HG03025 (cell line): ENCODE measurements around the gene ANTXR1.

Experiments
- ATAC-seq: cut with Tn5 transposase; IDR thresholded peaks from one replicate; pipeline ENCODE4 v1.9.1; 2021; ENCODE audit warnings: mild to moderate bottlenecking, moderate library complexity; ENCODE audit not compliant: unreplicated experiment, low FRiP score

The ANTXR1 gene

DNA sequence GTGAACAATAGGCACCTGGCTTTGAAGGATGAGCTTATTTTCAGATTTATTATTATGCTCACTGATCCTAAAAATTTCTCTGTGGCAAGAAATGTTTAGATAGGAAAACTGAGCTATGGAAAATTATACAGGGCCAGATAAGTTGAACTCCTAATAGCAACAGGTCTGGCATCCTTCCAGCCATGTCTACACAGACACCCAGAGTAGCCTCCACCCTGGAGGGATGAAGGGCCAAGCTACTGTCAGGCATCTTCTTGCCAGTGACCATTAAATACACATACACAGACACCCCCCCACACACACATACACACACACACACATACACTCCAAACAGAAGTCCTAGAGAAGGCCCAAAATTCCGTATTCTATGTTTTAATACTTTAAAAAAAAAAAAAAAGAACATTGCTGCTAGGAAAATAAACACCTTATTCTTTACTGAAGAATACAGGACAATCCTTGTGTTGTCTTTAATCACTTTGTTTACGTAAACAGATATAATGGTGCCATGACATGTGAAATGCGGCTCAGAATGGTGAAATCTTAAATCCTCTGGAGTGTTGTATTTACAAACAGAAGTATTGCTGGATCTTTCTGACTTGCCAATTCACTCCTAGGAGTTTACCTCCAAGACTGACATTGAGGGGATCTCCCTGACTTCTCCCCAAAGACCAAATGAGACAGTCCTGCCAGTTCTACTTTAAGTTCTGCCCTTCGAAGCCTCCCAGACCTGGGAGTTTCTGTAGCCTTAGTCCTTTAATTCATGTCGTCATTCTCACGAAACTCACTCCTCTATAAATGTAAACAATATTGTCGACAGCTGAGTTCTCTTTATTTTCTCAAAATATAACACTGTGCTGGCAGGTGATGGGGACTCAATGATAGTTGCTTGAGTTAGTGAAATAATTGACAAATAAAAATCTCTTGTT, 163.1 kb downstream of the ANTXR1 start:
- no peak for ATAC-seq

- no peak for ATAC-seq
These were observed 164.2 kb downstream of the ANTXR1 start for GRCh38 chr2:69177063-69177771.

- ATAC-seq: no peak
These were observed 165.0 kb downstream of the ANTXR1 start for GRCh38 chr2:69177785-69178636.

DNA sequence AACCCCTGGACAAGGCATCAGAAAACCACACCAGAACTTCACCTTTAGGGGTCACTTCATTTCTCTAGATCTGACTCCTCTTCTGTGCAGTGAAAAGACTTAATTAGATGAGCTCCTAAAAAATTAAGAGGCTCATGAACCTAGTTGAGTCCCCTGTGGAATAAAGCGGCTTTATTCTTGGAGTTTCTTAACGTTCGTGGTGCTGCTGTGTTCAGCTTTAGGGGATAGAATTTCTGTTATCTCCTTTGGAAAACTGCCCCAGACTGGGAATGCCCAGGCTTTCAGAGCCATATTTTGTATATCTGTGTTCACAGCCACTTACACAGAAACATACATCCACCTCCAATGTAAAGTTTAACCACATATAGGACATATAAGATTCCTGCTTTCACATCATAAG, 165.8 kb downstream of the ANTXR1 start:
- ATAC-seq: no peak

DNA sequence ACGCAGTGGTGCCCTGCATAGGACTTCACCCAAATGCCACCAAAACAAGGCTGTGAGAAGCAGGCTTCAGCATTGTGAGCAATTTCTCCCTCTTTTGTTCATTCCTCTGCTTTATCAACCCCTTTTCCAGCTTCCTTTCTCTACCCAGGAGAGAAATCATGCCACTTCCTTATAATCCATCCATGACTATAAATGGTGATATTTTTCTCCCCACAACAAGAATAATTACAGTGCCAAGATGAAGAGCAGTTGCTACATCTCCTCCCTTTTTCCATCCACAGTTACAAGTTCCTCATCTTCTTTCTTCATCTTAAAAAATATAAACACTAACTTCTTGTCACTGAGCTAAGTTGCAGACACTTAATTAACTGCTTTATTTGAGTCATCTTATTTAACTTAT, 167.2 kb downstream of the ANTXR1 start:
- ATAC-seq: no peak

DNA sequence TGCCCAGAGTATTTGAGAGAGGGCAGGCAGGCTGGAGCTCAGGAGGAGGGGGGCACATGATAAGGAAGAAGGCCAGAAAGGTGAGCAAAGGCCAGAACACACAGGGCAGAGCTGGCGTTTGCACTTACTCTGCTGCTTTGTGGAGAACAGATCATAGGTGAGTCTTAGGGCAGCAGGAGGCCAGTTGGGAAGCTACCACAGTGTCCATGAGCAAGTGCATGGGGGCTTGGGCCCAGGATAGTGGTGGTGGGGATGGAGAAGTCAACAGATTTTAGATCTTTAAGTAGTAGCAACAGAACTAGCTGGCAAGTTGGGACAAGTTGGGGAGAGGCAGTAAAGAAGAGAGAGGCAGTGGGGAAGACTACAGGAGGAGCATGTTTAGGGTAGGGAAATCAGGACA, 168.0 kb downstream of the ANTXR1 start:
- ATAC-seq: no peak

DNA sequence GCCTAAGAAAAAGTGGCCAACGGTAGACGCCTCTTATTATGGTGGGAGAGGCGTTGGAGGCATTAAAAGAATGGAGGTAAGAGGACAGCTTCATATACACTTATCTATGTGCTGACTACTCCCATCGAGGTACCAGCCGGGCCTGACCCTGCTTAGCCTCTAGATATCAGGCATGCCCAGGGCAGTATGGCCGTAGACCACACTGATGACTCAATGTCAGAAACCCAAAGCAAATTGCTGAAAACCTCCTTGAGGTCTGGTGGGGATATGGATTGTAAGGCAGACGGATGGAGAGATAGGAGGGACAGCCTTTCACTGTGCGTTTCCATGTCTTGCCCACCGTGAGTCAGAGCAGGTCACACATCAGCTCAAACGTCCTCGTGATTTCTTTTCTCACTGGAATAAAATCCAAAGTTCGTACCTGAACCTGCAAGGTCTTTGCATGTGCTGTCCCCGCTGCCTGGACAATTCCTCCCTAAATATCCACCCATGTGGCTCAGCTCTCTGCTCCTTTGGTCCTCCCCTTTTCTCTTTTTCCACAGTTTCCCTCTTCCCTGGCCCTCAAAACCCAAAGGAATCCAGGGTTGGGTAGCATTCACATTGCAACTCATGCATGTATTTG, 168.9 kb downstream of the ANTXR1 start:
- no peak for ATAC-seq

- ATAC-seq: no peak
These were observed 170.7 kb downstream of the ANTXR1 start for GRCh38 chr2:69183659-69184058.

DNA sequence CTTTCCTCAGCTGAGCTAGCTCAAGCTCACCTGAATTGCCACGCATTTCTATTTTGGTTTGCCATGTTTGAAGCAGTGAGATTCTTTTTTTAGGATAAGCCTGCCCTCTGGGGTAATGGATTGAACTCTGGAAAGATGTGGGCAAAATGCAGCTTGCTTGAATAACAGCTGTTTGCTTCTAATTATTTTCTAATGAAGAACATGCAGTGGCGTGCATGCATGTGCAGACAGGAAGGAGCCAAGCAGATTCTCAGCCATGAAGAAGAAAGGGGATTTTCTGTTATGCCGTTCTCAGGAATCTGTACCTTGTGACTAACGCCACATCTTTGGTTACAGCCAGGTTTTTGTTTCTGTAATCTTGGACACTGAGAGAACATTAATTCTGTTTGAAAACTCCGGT, 171.2 kb downstream of the ANTXR1 start:
- no peak for ATAC-seq

DNA sequence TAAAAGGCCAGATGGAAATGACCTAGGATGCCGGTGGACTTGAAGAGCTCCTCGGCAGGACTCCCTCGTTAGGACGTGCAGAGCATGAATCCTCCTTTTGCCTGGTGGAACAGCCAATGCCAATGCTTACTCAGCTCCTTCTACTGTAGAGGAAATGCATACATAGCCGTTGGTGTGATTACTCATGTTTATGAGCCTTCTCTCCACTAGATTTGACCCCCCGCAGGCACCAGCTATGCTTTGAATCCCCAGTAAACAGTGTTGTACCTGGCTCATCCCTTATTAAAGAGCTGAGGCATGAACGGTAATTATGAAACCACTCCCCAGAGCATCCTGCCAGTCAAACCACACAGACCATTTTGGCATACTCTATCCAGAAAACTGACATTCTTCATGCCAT, 172.8 kb downstream of the ANTXR1 start:
- ATAC-seq: no peak

- no peak for ATAC-seq
These were observed 173.6 kb downstream of the ANTXR1 start for GRCh38 chr2:69186614-69187013.

GRCh38 chr2:69188182-69188900, 175.4 kb downstream of the ANTXR1 start:
- ATAC-seq: no peak

- ATAC-seq: no peak
These were observed 177.9 kb downstream of the ANTXR1 start for GRCh38 chr2:69190743-69191404.

DNA sequence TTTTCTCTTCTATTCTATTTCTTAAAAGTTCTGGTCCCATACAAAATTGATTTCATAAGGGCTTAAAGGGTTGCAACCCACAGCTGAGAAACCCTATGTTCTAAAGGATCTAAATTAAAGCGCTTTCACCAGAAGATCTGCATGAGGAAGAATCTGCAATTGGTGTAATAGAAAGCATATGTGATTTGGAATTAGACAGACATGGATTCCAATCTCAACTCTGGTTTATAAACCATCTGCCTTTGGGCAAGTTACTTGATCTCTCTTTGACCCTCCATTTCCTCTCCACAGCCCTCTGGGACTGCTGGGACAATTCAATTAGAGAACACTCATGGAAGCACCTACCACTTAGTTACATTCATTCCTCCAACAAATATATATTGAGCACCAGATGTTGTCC, 178.7 kb downstream of the ANTXR1 start:
- no peak for ATAC-seq

GRCh38 chr2:69192176-69192945, 179.4 kb downstream of the ANTXR1 start:
- no peak for ATAC-seq

DNA sequence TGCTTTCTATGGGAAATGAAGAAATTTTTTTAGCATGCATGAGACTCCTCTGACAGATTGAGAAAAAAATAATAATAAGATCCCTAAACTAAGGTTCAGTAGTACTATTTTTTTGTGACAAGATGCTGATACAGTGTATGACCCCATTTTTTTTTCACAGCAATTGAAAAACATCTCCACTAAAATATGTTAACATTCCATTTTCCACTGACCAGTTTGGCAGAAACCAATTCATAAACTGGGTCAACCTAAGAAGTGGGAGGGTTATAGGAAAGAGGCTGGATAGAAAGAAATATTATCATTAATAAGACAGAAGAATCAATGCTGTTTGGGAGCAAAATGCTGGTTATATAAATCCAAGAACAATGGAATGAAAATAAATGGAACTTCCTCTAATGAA, 182.7 kb downstream of the ANTXR1 start:
- ATAC-seq: no peak

- ATAC-seq: no peak
These were observed 183.5 kb downstream of the ANTXR1 start for GRCh38 chr2:69196327-69197117.

DNA sequence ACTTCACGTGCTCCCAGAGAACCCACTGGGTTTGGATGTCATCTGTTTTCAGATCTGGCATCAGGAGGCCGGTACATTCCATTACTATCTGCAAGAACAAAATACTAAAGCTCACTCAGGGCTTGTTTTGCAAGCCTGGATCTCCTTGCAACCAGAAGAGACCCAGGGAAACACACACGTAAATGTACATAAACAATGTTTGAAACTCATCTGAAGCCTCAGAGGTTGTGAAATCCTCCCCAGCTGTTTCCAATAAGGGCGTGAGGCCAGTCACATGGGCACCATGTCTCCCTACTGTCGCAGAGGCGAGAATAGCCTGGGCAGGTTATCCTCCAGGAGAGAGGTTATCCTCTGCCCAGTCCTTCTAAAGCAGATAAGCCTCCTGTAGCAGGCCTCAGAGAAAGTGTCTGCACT, 187.1 kb downstream of the ANTXR1 start:
- ATAC-seq: no peak
